ENCODE measurements around the gene GAMT.

GAMT gene

GRCh38 chr19:1399745-1400144, 1.6 kb downstream of the GAMT start:
- no peak overlapping the region for H3K27ac ChIP-seq
- H3K36me3 ChIP-seq = peaks cover 40% of the 10 kb centered on the region
- TF ChIP-seq CTCF (IDR thresholded peaks at IDR 0.05; ENCODE audit: low read depth, low read length) = no peak
- no peak overlapping the region for H3K4me3 ChIP-seq (ENCODE audit: low read depth, low read length)
- no peak for DNase-seq
- H3K27me3 ChIP-seq (ENCODE audit: insufficient read depth, low read depth, severe bottlenecking) = no peaks in the 10 kb centered on the region
- H3K9me3 ChIP-seq (ENCODE audit: severe bottlenecking) = no peaks in the 10 kb centered on the region

- no peak for TF ChIP-seq CTCF (IDR thresholded peaks at IDR 0.05; ENCODE audit: low read depth, low read length)
- Histone ChIP-seq H3K36me3 (peaks cover 43% of the 10 kb centered on the region), H3K4me3 (ENCODE audit: low read depth, low read length) (no peak overlapping the region), H3K27ac (no peak overlapping the region), H3K9me3 (ENCODE audit: severe bottlenecking) (no peaks in the 10 kb centered on the region), H3K27me3 (ENCODE audit: insufficient read depth, low read depth, severe bottlenecking) (no peaks in the 10 kb centered on the region)
- DNase-seq = no peak
Measured at GRCh38 chr19:1399079-1399478, 2.3 kb downstream of the GAMT start.

- Histone ChIP-seq H3K27ac (no peak overlapping the region), H3K9me3 (ENCODE audit: severe bottlenecking) (no peaks in the 10 kb centered on the region), H3K36me3 (peaks cover 53% of the 10 kb centered on the region), H3K4me3 (ENCODE audit: low read depth, low read length) (no peak overlapping the region), H3K27me3 (ENCODE audit: insufficient read depth, low read depth, severe bottlenecking) (no peaks in the 10 kb centered on the region)
- no peak for TF ChIP-seq CTCF (IDR thresholded peaks at IDR 0.05; ENCODE audit: low read depth, low read length)
- no peak for DNase-seq
Measured at GRCh38 chr19:1397838-1398237, 3.5 kb downstream of the GAMT start.

DNA sequence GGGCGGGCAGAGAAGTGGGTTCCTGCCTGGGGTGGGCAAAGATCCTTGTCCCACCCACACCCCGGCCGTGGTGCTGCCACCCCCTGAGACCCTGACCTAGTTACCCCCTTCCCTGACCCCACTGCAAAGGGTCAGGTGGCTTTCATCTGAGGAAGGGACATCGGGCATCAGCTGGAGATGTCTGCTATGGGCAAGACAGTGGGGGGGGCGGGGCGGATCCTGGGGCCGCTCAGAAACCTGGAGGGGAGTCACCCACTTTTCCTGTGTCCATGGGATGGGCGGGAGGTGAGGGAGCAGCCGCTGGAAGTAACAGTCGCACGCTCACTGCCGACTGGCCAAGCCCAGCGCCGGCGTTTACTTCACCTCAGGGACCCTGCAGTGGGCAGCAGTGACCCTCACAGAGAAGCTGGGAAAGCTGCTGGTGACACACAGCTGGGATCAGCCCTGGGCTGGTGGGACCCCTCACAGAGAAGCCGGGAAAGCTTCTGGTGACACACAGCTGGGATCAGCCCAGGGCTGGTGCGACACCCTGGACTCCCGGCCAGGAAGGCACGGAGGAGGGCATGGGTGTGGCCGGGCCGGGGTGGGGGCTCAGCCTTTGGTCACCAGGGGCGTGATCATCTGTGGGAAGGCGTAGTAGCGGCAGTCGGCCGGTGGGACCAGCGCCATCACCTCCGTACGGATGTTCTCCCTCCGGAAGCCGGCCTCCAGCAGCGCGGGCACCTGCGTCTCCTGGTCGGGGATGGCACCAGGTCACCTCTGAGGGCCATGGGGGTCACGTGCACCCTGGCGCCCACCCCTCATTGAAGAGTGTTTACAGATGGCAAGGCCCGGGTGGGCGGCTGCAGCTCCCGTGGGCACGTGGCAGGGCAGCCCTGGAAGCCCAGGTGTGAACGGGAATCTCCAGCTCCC, 4.3 kb downstream of the GAMT start:
- Histone ChIP-seq H3K27ac (no peak overlapping the region), H3K36me3 (peaks cover 61% of the 10 kb centered on the region), H3K9me3 (ENCODE audit: severe bottlenecking) (no peaks in the 10 kb centered on the region), H3K27me3 (ENCODE audit: insufficient read depth, low read depth, severe bottlenecking) (no peaks in the 10 kb centered on the region), H3K4me3 (ENCODE audit: low read depth, low read length) (no peak overlapping the region)
- no peak for DNase-seq
- TF ChIP-seq CTCF (IDR thresholded peaks at IDR 0.05; ENCODE audit: low read depth, low read length) = no peak

DNA sequence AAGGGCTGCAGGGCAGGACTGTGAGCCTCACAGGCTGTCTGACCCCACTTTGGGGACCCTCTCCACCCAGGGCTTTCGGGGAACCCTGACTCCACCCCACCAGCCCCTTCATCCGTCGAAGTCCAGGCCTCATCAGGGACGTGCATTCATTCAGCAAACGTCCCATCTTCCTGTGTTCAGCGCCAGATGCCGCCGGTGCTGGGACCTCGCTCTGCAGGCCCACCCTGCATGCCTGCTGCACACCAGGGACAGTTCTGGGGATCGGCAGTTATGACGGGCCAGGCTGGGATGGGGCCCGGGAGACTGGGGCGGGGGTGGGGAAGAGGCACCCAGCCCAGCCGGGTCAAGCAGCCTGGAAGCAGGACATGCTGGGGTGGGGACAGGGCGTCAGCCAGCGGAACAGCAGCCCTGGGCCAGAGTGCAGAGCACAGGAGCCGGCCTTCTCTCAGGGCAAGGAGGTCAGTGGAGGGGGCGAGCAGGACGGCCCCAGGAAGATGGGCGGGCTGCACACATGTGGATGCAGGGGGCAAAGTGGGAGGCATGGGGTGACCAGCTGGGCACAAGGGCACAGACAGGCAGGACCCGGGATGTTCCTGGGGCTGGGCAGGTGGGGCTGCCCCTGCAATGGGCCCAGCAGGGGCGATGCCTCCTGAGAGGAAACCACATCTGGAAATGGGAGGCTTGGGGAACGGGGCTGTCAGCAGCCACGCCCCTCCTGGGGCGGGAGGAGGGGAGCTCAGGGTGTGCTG, 5.1 kb downstream of the GAMT start:
- Histone ChIP-seq H3K27me3 (ENCODE audit: insufficient read depth, low read depth, severe bottlenecking) (no peaks in the 10 kb centered on the region), H3K4me3 (ENCODE audit: low read depth, low read length) (no peak overlapping the region), H3K9me3 (ENCODE audit: severe bottlenecking) (no peaks in the 10 kb centered on the region), H3K27ac (no peak overlapping the region), H3K36me3 (peaks cover 67% of the 10 kb centered on the region)
- no peak for DNase-seq
- no peak for TF ChIP-seq CTCF (IDR thresholded peaks at IDR 0.05; ENCODE audit: low read depth, low read length)

Measured in WERI-Rb-1 (cell line).